ENCODE results near the gene RARRES1. TPM values are rescaled to one million over a fixed set of nuclear protein-coding genes. Genes with fewer than 3 reads are reported as not detected.

RARRES1 gene
- total RNA-seq, 1 experiment from 2014 or later, result 0.81 TPM

DNA sequence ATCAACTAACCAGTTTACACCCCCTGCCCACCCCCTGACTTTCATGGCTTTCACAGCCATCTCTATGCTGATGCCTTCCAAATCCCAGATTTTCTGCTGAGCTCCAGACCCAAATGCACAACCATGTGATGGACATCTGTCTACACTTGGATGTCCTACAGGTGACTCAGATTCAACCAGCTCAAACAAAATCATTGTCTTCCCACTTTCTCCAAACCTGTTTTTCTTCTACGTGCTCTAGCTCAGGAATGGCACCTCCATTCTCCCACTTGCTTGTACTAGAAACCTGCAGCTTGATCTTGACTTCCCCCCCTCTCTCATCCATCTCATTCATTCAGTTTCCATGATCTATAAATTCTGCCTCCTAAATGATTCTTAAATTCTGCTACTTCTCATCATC, 34.1 kb upstream of the RARRES1 start:
- no peak for DNase-seq
- no peaks in the 10 kb centered on the region for H3K9me3 Mint-ChIP-seq
- Histone ChIP-seq H3K4ac (ENCODE audit: low read depth, low read length) (no peak overlapping the region), H4K91ac (ENCODE audit: insufficient read length, low read depth, low read length) (no peak overlapping the region), H3K23ac (ENCODE audit: insufficient read length, low read depth, low read length) (no peak overlapping the region), H2AK5ac (ENCODE audit: insufficient read length, low read length) (no peak overlapping the region), H4K20me1 (ENCODE audit: control insufficient read depth, insufficient read depth, insufficient read length) (no peaks in the 10 kb centered on the region), H2BK12ac (ENCODE audit: insufficient read length, low read depth, low read length) (no peak overlapping the region), H2BK15ac (ENCODE audit: low read depth, low read length) (no peak overlapping the region), H3T11ph (ENCODE audit: low read length) (no peak overlapping the region), H3K18ac (ENCODE audit: insufficient read length, low read depth, low read length) (no peak overlapping the region), H3K4me2 (ENCODE audit: insufficient read depth, insufficient read length, low read length) (no peak overlapping the region), H3K9ac (ENCODE audit: extremely low read depth, insufficient read length, low read length) (no peak overlapping the region), H2BK20ac (ENCODE audit: low read depth, low read length, poor library complexity, severe bottlenecking) (no peak overlapping the region), H2BK5ac (ENCODE audit: insufficient read length, low read length) (no peak overlapping the region), H3K79me2 (ENCODE audit: insufficient read depth, low read length) (no peaks in the 10 kb centered on the region), H3K14ac (ENCODE audit: insufficient read depth, low read length) (no peak overlapping the region), H4K5ac (ENCODE audit: insufficient read length, low read depth, low read length) (no peak overlapping the region), H3K27me3 (ENCODE audit: insufficient read depth, low read length) (no peaks in the 10 kb centered on the region), H3K79me1 (ENCODE audit: insufficient read depth, low read depth, low read length, poor library complexity, severe bottlenecking) (no peaks in the 10 kb centered on the region), H3K27ac (ENCODE audit: insufficient read length, low read depth, low read length) (no peak overlapping the region), H3K9me3 (ENCODE audit: control insufficient read depth, low read depth, low read length) (no peaks in the 10 kb centered on the region), H2AFZ (ENCODE audit: low read length) (no peak overlapping the region), H2BK120ac (ENCODE audit: low read depth, low read length, poor library complexity, severe bottlenecking) (no peak overlapping the region), H3K56ac (ENCODE audit: insufficient read length, low read depth, low read length) (no peak overlapping the region), H3K23me2 (ENCODE audit: insufficient read length, low read depth, low read length, poor library complexity, severe bottlenecking) (no peaks in the 10 kb centered on the region), H4K8ac (replicated peaks; ENCODE audit: insufficient read length, low read depth, low read length) (no peak overlapping the region), H3K4me1 (ENCODE audit: insufficient read depth, low read length) (no peaks in the 10 kb centered on the region; the same call in 1 of the 2 replicates)
- TF ChIP-seq, protein P1, sequence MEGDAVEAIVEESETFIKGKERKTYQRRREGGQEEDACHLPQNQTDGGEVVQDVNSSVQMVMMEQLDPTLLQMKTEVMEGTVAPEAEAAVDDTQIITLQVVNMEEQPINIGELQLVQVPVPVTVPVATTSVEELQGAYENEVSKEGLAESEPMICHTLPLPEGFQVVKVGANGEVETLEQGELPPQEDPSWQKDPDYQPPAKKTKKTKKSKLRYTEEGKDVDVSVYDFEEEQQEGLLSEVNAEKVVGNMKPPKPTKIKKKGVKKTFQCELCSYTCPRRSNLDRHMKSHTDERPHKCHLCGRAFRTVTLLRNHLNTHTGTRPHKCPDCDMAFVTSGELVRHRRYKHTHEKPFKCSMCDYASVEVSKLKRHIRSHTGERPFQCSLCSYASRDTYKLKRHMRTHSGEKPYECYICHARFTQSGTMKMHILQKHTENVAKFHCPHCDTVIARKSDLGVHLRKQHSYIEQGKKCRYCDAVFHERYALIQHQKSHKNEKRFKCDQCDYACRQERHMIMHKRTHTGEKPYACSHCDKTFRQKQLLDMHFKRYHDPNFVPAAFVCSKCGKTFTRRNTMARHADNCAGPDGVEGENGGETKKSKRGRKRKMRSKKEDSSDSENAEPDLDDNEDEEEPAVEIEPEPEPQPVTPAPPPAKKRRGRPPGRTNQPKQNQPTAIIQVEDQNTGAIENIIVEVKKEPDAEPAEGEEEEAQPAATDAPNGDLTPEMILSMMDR (conservative IDR thresholded peaks at IDR 0.05), result no peak
- H3K27me3 Mint-ChIP-seq (ENCODE audit: low read depth), result no peaks in the 10 kb centered on the region
- no peak overlapping the region for H3K4me3 Mint-ChIP-seq
- no peak overlapping the region for H3K27ac Mint-ChIP-seq
- peaks cover 22% of the 10 kb centered on the region in 2 experiments for H3K4me1 Mint-ChIP-seq
- H3K36me3 Mint-ChIP-seq (ENCODE audit: insufficient read depth in 1 of 3, low read depth in 3 of 3), result no peaks in the 10 kb centered on the region
- no CpG with 5 or more reads among the region's 1 CpG for WGBS (ENCODE audit: extremely low coverage, insufficient read length, low lambda C conversion rate)

Data from H9 (cell line).